Uterus (tissue), 2 donors: Measurements from ENCODE around the gene UNCX.

Experiments
- POLR2A ChIP-seq, 2 donors: fragments of 450-650 bp; IDR thresholded peaks; one replicate each; pipeline ENCODE4 v1.6.1; 2016; ENCODE audit warnings: antibody characterized with exemption in 2 of 2, mild to moderate bottlenecking in 1 of 2, moderate library complexity in 1 of 2
- TF ChIP-seq, protein P1 (sequence below), 4 experiments: fragments of 200-600 bp in 2 of 4; fragments of 450-650 bp in 2 of 4; sonication (generic) in 2 of 4; IDR thresholded peaks; one replicate each; pipeline ENCODE4 v1.5.1; 2016 to 2019; ENCODE audit warnings: antibody characterized with exemption in 4 of 4, mild to moderate bottlenecking in 2 of 4, moderate library complexity in 1 of 4

DNA sequence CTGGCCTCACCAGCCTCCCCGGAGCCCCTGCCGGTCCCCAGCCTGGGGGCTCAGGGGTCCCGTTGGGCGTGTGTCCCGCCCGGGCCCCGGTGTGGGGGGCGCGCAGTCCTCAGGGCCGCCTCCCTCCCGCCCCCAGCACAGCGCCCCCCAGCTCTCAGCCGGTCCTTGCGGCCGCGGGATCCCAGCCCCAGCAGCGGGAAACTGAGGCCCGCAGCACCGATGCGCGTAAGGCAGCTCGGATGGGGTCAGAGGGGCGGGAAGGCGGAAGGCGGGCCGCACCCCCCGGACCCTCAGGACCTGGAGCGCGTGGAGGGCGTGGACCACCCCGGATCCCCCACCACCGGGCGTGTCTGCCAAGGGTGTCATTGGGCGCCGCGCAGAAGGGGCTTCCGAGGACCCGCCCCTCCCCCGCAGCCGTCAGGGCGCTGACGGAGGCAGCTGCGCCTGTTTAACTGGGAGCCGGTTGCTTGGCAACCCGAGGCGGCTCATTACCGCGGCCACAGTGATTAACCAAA lies 14.9 kb downstream of the UNCX start:
- no peak for TF ChIP-seq POLR2A (IDR thresholded peaks at IDR 0.05)
- TF ChIP-seq, protein P1, sequence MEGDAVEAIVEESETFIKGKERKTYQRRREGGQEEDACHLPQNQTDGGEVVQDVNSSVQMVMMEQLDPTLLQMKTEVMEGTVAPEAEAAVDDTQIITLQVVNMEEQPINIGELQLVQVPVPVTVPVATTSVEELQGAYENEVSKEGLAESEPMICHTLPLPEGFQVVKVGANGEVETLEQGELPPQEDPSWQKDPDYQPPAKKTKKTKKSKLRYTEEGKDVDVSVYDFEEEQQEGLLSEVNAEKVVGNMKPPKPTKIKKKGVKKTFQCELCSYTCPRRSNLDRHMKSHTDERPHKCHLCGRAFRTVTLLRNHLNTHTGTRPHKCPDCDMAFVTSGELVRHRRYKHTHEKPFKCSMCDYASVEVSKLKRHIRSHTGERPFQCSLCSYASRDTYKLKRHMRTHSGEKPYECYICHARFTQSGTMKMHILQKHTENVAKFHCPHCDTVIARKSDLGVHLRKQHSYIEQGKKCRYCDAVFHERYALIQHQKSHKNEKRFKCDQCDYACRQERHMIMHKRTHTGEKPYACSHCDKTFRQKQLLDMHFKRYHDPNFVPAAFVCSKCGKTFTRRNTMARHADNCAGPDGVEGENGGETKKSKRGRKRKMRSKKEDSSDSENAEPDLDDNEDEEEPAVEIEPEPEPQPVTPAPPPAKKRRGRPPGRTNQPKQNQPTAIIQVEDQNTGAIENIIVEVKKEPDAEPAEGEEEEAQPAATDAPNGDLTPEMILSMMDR (IDR thresholded peaks at IDR 0.05) = no peak
